ENCODE data around the gene DCC.

- TF ChIP-seq FOXA3 (CRISPR knock-in tag; conservative IDR thresholded peaks at IDR 0.05 in 1 of 2, IDR thresholded peaks at IDR 0.05 in 1 of 2) (no peak), ZNF830 (CRISPR knock-in tag; IDR thresholded peaks at IDR 0.05) (no peak)
Measured at GRCh38 chr18:52914148-52914547, 574.2 kb downstream of the DCC start.

Measured in K562 (cell line).